Transverse colon (tissue), 3 donors: ENCODE data around the gene VWCE.

Source experiments
- CTCF ChIP-seq, 5 experiments: fragments of 200-600 bp in 3 of 5; fragments of 450-650 bp in 2 of 5; sonication (generic) in 3 of 5; IDR thresholded peaks; 1 replicate in 2 of 5; 2 replicates in 3 of 5; pipeline ENCODE4 v1.5.1; 2016 to 2017; ENCODE audit warnings: antibody characterized with exemption in 5 of 5, inconsistent platforms in 3 of 5, mild to moderate bottlenecking in 2 of 5, moderate library complexity in 1 of 5
- EP300 ChIP-seq: sonication (generic); formaldehyde crosslinking; IDR thresholded peaks from one replicate; pipeline ENCODE4 v1.6.1; 2017; ENCODE audit warnings: antibody characterized with exemption, low read depth
- POLR2A ChIP-seq: fragments of 450-650 bp; IDR thresholded peaks from one replicate; pipeline ENCODE4 v1.6.1; 2016; ENCODE audit warnings: antibody characterized with exemption, mild to moderate bottlenecking, moderate library complexity

DNA sequence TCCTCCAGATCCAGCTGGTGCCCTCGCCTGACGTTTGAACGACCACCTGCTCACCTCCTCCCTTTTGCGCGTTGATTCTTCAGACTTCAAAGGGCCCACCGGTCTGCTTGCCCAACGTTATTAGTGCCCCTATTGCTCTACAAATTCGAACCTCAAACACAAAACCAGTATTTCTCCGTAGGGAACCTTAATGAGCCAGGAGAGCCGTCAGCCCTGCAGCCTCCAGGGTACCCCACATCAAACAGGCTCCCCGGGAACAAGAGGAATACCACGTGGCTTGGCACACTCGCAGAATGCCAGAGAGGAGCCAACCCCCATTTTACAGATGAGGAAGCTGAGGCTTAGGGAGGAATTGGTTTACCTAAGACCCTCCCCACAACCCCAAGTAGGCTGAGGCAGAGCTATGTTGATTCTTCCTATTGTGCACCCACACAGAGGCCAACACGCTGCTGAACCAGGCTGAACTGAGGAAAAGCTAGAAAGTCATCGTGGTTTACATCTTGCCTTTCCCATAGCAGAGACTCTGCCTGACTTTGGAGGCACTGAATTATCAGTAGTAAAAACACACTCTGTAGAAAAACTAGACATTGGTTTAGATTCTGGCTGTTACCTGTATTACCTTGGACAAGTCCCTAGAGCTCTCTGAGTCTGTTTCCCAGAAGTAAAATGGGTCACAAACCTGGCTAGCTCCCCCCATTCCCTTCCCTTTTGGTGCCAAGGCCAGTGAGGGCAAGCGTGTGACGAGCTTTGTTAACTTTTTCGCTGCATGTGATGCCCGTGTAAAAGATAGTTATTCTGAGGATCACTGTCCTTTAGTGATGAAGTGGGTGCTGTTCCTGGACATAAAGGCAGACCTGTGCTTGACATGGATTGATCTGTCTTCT, 38.7 kb upstream of the VWCE start:
- TF ChIP-seq POLR2A, result no peak
- no peak for TF ChIP-seq EP300
- no peak for TF ChIP-seq CTCF (IDR thresholded peaks at IDR 0.05)
